Measurements from ENCODE around the gene UBAC2. TPM values are rescaled to one million over a fixed set of nuclear protein-coding genes. Genes with fewer than 3 reads are reported as not detected.
"Not testable (repeated sequence)": the region's sequence is repeated elsewhere in the genome, so short reads cannot be mapped to it uniquely, and the experiment has no call there.

The UBAC2 gene
- total RNA-seq, 1 donor from 2014 or later: 34.0 TPM

GRCh38 chr13:99377641-99378040 lies 177.0 kb downstream of the UBAC2 start:
- intact Hi-C loops (cut with DNase I): no loop called here
- DNase-seq (ENCODE audit: low spot score): no peak
- ATAC-seq: no peak

DNA sequence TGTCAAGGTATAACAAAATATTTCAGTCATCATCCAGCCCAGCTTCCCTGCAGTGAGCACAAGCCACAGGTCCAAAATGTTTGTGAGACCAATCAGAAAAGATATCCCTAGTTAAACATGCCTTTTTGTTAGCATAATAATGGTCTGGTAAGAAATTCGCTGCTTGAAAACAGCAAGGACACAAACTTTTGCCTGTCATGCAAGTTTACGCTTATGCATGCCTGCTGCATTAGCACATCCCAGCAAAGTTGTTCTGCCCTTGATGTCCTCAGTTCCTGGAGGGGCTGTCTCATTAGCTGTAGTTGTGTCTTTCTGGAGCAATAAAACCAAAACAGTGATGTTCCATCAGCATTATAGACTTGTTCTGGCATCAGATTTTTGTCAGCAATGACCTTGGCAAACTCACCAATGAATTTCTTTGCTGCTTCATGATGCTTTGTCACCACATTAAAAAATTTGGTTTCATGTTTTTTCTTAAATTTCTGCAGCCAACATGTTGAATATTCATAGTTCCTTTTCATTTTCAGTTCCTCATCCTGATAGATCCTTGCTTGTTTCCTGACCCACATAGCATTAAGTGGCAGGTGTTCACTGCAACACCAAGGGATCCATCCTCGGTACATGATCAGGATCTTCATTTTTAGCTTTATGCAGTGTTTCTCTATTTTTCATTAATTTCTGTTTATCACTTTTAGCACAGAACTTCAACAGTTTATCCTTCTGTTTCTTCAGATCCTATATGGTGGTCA lies 178.5 kb downstream of the UBAC2 start:
- no peak for DNase-seq (ENCODE audit: low spot score)
- ATAC-seq: no peak
- intact Hi-C loops (cut with DNase I): no loop called here

DNA sequence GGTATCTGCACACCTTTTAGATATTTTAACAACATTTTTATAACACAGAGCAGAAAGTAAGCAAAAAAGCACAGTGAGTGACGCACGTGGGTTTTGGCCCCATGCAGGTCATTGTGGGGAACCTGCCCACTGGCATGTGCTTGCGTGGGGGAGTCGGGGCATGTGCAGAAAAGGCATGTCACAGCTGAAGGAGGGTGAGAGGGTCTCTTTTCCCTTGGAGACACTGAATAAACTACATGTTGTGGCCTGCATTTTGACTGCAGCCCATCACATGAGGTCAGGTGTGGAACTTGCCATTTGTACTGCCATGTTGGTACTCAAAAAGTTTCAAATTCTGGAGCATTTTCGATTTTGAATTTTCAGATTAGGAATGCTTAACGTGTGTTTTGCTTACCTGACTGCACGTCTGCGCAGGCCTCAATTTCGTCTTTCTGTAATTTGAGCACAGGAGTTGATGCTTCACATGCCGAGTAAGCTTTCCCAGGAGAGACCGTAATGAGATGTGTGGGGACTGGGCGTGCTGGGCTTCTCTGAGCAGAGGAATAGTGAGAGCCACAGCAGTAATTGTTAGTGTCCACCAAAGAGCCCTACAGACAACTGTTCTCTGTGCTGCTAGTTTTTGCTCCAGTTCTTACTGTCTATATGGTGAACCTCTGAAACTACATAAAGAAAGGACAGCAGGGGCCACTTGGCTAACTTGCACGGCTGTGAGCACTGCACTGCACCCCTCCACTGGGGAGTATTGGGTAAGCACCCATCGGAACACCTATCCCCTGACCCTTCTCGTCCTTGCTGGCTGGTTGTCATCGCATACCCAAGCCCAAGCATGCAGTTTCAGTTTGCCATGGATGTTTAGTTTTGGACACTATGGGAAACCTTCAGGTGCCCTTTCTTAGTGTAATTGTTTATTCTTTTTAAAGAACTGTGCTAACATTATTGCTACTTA lies 179.5 kb downstream of the UBAC2 start:
- intact Hi-C loops (cut with DNase I): no loop called here
- ATAC-seq: no peak
- no peak for DNase-seq (ENCODE audit: low spot score)

DNA sequence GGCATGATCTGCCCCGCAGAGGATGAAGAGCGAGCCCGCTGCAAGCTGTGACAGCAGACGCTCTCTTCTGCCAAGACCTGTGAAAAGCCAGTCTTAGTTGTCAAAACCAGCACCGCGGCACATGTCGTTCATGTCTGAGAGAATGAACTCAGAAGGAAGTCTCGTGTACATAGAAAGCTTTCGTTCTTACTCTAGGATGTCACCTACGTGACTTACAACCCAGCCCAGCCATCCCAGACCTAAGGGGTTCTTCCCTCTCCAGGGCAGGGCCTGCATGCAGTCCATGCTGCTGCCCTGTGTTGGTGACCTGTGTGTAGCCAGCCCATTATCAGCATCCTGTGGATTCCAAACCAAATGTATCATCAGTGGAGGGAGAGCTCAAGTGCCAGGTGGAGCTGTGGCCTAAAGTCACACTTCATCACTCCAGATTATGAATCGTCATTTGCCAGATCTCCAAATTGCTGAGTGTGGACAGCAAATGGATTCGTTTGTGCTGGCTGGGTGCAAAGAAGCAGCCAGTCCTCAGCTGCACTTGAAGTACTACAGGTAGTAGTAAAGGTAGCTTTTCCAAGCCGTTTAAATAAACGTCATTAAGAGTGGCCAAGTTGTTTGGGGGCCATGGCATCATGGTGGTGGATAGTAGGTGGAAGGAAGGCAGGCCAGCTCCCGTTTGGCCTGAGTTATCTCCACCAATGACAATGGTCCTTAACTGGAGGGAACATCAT lies 180.4 kb downstream of the UBAC2 start:
- DNase-seq (ENCODE audit: low spot score) (no peak), ATAC-seq (no peak)
- intact Hi-C loops (cut with DNase I): no loop called here

DNA sequence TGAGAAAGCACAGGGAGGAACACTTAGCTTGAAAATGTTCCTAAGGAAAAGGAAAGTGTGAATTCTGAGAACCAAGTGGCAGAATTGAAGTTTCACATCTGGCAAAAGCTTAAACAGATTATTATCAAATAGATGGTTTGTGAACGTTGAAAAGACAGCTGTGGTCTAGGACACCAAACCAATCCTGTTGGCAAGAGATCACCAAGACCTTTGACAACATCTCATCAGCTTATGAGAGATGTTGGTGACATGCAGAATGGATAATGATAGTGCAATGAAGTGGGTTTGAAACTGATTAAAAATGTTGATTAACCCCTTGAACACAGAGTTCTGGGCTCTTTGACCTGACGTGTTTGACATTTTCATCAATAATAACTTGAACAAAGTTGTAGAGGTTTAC lies 181.1 kb downstream of the UBAC2 start:
- ATAC-seq (no peak), DNase-seq (ENCODE audit: low spot score) (no peak)
- intact Hi-C loops (cut with DNase I): no loop called here

DNA sequence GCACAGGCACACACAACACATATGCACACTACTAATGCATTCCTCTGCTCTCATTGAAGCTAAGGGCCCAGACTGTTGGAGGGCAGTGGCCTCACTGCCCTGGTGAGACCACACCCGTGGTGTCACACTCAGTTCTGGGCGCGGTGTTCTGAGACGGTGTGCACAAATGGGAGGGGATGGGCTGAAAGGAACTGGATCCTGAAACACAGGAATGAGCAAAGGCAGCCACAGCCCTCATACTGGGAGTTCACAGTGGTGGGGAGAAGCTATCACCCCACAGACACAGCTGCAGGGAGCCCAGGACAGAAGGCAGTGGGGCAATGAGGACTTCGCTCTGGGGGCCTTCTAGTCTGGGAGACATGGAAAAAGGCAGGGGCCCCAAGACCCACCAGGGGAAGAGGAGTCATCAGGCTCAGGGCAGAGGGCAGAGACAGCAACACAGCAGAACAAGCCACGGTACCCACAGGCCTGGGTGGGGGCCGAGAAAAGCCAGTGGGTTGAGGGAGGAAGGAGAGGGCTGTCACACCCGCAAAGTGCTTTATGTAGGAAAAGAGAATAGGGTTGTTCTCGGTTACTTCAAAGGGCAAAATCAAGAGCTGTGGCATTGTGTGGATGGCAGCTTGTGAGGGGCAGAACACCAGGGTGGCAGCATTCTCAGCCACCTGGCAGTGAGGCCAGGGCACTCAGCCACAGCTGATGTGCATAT lies 181.9 kb downstream of the UBAC2 start:
- DNase-seq (ENCODE audit: low spot score): no peak
- intact Hi-C loops (cut with DNase I): no loop called here
- no peak for ATAC-seq

- intact Hi-C loops (cut with DNase I): no loop called here
- DNase-seq (ENCODE audit: low spot score): no peak
- ATAC-seq: no peak
Observed at GRCh38 chr13:99383511-99383921, 182.9 kb downstream of the UBAC2 start.

DNA sequence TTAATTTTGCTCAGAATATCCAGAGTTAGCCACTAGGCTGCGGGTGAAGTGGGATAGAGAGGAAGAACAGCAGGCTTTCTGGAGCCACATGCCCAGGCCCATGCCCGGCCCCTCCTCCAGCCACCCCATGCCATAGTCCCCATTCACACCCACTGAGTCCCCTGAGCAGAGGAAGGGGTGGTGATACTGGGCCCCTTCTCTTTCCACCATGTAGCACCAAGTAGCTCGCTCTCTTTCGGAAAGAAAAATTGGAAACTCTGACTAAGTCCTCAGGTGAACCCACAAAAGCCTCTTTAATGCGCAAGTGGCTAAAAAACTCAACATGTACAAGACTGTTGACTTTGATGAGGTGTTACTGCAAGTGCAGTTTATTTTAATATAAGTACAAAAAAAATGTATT lies 183.3 kb downstream of the UBAC2 start:
- intact Hi-C loops (cut with DNase I): no loop called here
- no peak for DNase-seq (ENCODE audit: low spot score)
- no peak for ATAC-seq

DNA sequence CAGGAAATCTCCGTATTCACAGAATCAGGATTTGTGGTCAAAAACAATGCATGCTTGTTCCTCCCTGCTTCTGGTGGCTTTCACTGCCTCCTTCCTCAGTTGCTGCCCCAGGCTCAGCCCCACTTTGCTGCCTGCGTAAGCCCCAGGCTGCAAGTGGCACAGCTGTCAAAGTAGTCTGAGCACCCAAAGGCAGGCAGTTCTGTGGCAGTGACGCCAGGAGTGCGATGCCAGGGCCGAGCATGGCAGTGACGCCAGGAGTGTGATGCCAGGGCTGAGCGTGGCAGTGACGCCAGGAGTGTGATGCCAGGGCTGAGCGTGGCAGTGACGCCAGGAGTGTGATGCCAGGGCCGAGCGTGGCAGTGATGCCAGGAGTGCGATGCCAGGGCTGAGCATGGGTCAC lies 183.8 kb downstream of the UBAC2 start:
- no peak for ATAC-seq
- no peak for DNase-seq (ENCODE audit: low spot score)
- intact Hi-C loops (cut with DNase I): no loop called here

DNA sequence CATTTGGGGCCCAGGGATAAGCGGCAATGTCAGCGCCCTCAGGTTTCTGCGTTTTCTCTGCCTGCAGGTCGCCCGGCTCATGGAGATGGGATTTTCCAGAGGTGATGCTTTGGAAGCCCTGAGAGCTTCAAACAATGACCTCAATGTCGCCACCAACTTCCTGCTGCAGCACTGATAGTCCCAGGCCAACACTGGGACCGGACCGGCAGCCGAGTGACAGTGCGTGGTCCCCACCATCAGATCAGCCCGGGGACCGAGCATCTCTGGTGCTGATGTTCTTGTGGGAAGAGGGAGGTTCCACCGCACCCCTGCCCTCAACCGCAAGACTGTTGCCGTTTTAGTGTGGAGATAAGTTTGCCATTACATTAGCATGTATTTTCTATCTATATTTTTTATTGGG lies 184.5 kb downstream of the UBAC2 start:
- intact Hi-C loops (cut with DNase I): no loop called here
- DNase-seq (ENCODE audit: low spot score) (no peak), ATAC-seq (no peak)

GRCh38 chr13:99385940-99386339 lies 185.3 kb downstream of the UBAC2 start:
- intact Hi-C loops (cut with DNase I): no loop called here
- DNase-seq (ENCODE audit: low spot score): no peak
- ATAC-seq: no peak

- intact Hi-C loops (cut with DNase I): no loop called here
- no peak for DNase-seq (ENCODE audit: low spot score)
- no peak for ATAC-seq
Observed at GRCh38 chr13:99386495-99386894, 185.8 kb downstream of the UBAC2 start.

- intact Hi-C loops (cut with DNase I): no loop called here
- DNase-seq (ENCODE audit: low spot score): no peak
- ATAC-seq: no peak
Observed at GRCh38 chr13:99386911-99387788, 186.5 kb downstream of the UBAC2 start.

- DNase-seq (ENCODE audit: low spot score) (no peak), ATAC-seq (no peak)
- intact Hi-C loops (cut with DNase I): no loop called here
Observed at GRCh38 chr13:99388334-99388923, 187.8 kb downstream of the UBAC2 start.

- ATAC-seq; intact Hi-C loops (cut with DNase I): not testable (repeated sequence)
Observed at GRCh38 chr13:99389094-99389493, 188.4 kb downstream of the UBAC2 start.

DNA sequence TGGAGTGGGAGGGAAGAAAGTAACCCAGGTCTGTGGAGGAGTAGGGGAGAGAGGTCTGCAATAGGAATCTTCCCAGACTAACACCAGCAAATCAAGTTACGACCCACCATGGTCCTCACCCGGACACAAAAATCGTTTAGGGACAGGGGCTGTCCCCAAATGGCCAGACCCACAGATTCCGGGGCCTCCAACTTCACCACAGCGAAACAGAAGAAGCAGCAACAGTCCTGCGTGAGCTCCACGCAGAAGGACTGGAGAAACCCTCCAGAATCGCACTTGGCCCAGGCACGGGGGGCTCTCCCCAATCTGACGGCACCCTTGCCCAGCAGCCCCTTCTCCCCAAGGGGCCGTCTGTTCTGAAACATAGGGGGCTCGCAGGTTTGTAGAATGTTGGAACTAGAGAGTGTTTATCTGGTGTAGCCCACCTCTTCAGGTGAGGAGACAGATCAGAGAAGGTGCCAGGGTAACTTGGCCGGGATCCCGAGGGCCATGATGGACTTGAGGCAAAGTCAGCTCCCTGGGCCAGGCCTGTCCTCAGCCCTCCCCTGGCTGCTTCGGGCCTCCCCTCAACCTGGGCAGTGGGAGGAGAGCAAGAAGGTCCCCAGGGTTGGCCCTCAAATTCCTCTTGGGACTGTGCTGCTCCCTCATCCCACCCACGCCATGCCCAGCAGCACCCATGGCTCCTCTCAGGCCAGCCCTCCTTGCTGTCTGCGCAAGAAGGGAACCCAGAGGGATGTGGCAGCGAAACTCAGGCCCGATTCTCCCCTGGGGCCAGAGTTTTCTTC lies 189.1 kb downstream of the UBAC2 start:
- intact Hi-C loops (cut with DNase I): no loop called here
- DNase-seq (ENCODE audit: low spot score) (no peak), ATAC-seq (peak; percentile 16)

More at GRCh38 chr13:99389094-99389493, 188.4 kb downstream of the UBAC2 start:
- DNase-seq (ENCODE audit: low spot score): not testable (repeated sequence)

DNA sequence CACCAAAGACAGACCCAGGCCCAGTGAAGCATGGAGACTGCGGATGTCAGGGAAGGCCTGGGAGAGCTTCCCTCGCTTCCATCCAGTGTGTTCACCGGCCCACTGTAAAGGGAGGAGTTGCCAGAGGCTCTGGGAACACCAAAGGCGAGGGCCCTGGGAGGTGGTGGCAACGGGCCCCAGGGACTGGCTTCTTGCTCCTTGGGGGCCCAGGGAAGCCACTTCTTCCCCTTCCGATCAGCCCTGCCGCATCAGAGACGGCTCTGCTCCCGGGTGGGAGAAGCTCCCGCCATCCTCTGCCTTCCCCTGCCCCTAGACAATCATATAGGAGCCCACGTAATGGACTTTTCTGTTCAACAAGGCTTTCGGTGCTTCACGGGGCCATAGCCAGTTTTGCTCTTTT lies 189.9 kb downstream of the UBAC2 start:
- intact Hi-C loops (cut with DNase I): no loop called here

More for the DNA sequence above, 189.9 kb downstream of the UBAC2 start:
- ATAC-seq: no peak
- DNase-seq (ENCODE audit: low spot score): no peak

All from sciatic nerve (tissue), 2 donors.